Stimulated activated CD8-positive, alpha-beta memory T cell treated with anti-CD3 and anti-CD28 coated beads, Interleukin-4, amount 100 ng/mL, for 48 hours (primary cell): ENCODE results near the gene MPPED1.

Source experiments
- DNase-seq: peaks from one replicate; pipeline ENCODE4 v3.0.0-alpha.2; 2020

MPPED1 gene

GRCh38 chr22:43479301-43479950 is 67.6 kb downstream of the MPPED1 start:
- DNase-seq = no peak

- no peak for DNase-seq
Observed at GRCh38 chr22:43479962-43480361, 68.1 kb downstream of the MPPED1 start.

- DNase-seq = peak; percentile 36
Observed at GRCh38 chr22:43481568-43482317, 69.9 kb downstream of the MPPED1 start.

GRCh38 chr22:43482318-43482625 is 70.5 kb downstream of the MPPED1 start:
- DNase-seq = no peak

- DNase-seq = no peak
Observed at GRCh38 chr22:43483266-43483665, 71.5 kb downstream of the MPPED1 start.

GRCh38 chr22:43483669-43484068 is 71.9 kb downstream of the MPPED1 start:
- no peak for DNase-seq

GRCh38 chr22:43484227-43484626 is 72.4 kb downstream of the MPPED1 start:
- no peak for DNase-seq

GRCh38 chr22:43485502-43486089 is 73.8 kb downstream of the MPPED1 start:
- DNase-seq = no peak

GRCh38 chr22:43487311-43488030 is 75.7 kb downstream of the MPPED1 start:
- DNase-seq = no peak

- DNase-seq = no peak
Observed at GRCh38 chr22:43488031-43488866, 76.4 kb downstream of the MPPED1 start.

GRCh38 chr22:43488937-43489336 is 77.1 kb downstream of the MPPED1 start:
- no peak for DNase-seq

GRCh38 chr22:43490311-43490710 is 78.5 kb downstream of the MPPED1 start:
- no peak for DNase-seq

- DNase-seq = no peak
Observed at GRCh38 chr22:43491177-43491576, 79.4 kb downstream of the MPPED1 start.

- no peak for DNase-seq
Observed at GRCh38 chr22:43491737-43492136, 79.9 kb downstream of the MPPED1 start.

GRCh38 chr22:43493297-43493696 is 81.5 kb downstream of the MPPED1 start:
- DNase-seq = no peak

GRCh38 chr22:43497956-43498855 is 86.4 kb downstream of the MPPED1 start:
- no peak for DNase-seq

- no peak for DNase-seq
Observed at GRCh38 chr22:43498856-43499253, 87.0 kb downstream of the MPPED1 start.

- no peak for DNase-seq
Observed at GRCh38 chr22:43500792-43501785, 89.3 kb downstream of the MPPED1 start.

- no peak for DNase-seq
Observed at GRCh38 chr22:43501878-43502277, 90.1 kb downstream of the MPPED1 start.

GRCh38 chr22:43502306-43502874 is 90.6 kb downstream of the MPPED1 start:
- DNase-seq = no peak
